CD14-positive monocyte (primary cell): ENCODE data around the gene CAPN1. TPM values are rescaled to one million over a fixed set of nuclear protein-coding genes. Genes with fewer than 3 reads are reported as not detected.

ENCODE experiments used
- DNase-seq, 3 donors: peaks; one replicate each; pipeline ENCODE4 v3.0.0-alpha.2; 2011 to 2022
- H2AFZ ChIP-seq: 2 replicates; pipeline ENCODE4 v1.6.0; 2012; ENCODE audit warnings: mild to moderate bottlenecking, low read depth, low read length, inconsistent platforms; ENCODE audit not compliant: insufficient read depth, poor library complexity, severe bottlenecking
- H3K27ac ChIP-seq, 2 donors: 1 replicate in 1 of 2; 2 replicates in 1 of 2; pipeline ENCODE4 v1.5.1; 2012 to 2013; ENCODE audit warnings: low read length in 2 of 2, control low read depth in 1 of 2, inconsistent platforms in 1 of 2, low read depth in 1 of 2, mild to moderate bottlenecking in 1 of 2
- H3K27me3 ChIP-seq, 2 donors: one replicate each; pipeline versions ENCODE4 v1.6.0 to v1.6.1; 2011 to 2013; ENCODE audit warnings: low read length in 2 of 2; ENCODE audit not compliant: control insufficient read depth in 2 of 2, insufficient read depth in 2 of 2
- H3K36me3 ChIP-seq, 2 donors: replicated peaks in 1 of 2; 1 replicate in 1 of 2; 2 replicates in 1 of 2; pipeline versions ENCODE4 v1.5.1 to v1.6.1; 2012 to 2013; ENCODE audit warnings: low read length in 2 of 2, control low read depth in 1 of 2, inconsistent platforms in 1 of 2, mild to moderate bottlenecking in 1 of 2; ENCODE audit not compliant: insufficient read depth in 2 of 2, control insufficient read depth in 1 of 2
- H3K4me1 ChIP-seq, 2 donors: 1 replicate in 1 of 2; 2 replicates in 1 of 2; pipeline versions ENCODE4 v1.5.1 to v1.6.1; 2012 to 2013; ENCODE audit warnings: low read length in 2 of 2, control low read depth in 1 of 2, inconsistent platforms in 1 of 2, mild to moderate bottlenecking in 1 of 2, moderate library complexity in 1 of 2; ENCODE audit not compliant: insufficient read depth in 2 of 2, control insufficient read depth in 1 of 2
- H3K4me2 ChIP-seq: replicated peaks from 2 replicates; pipeline ENCODE3; 2012; ENCODE audit warnings: low read length, moderate library complexity, mild to moderate bottlenecking; ENCODE audit not compliant: poor library complexity, severe bottlenecking; ENCODE audit errors: extremely low read depth
- H3K4me3 ChIP-seq, 3 experiments: fragments of 200-600 bp in 1 of 3; sonication (generic) in 1 of 3; replicated peaks in 1 of 3; 1 replicate in 2 of 3; 2 replicates in 1 of 3; pipeline ENCODE4 v1.5.1; 2011 to 2013; ENCODE audit warnings: low read length in 3 of 3, mild to moderate bottlenecking in 3 of 3, control low read depth in 2 of 3, low read depth in 2 of 3, inconsistent platforms in 1 of 3, moderate library complexity in 1 of 3
- H3K79me2 ChIP-seq: 2 replicates; pipeline ENCODE4 v1.6.0; 2012; ENCODE audit warnings: mild to moderate bottlenecking, control low read depth, inconsistent platforms, low read length, moderate library complexity; ENCODE audit not compliant: insufficient read depth
- H3K9ac ChIP-seq: 2 replicates; pipeline ENCODE4 v1.6.0; 2017; ENCODE audit warnings: low read length, mild to moderate bottlenecking; ENCODE audit not compliant: insufficient read depth, poor library complexity, severe bottlenecking
- H3K9me3 ChIP-seq, 2 donors: replicated peaks in 1 of 2; 1 replicate in 1 of 2; 2 replicates in 1 of 2; pipeline versions ENCODE4 v1.5.1 to v1.6.1; 2012 to 2013; ENCODE audit warnings: low read length in 2 of 2, control low read depth in 1 of 2; ENCODE audit not compliant: control insufficient read depth in 1 of 2, insufficient read depth in 1 of 2
- H4K20me1 ChIP-seq: 2 replicates; pipeline ENCODE4 v1.6.0; 2012; ENCODE audit warnings: mild to moderate bottlenecking, low read length, control low read depth, moderate library complexity; ENCODE audit not compliant: insufficient read depth
- H3K27ac Mint-ChIP-seq, 7 donors: one replicate each; pipeline ENCODE4 v1.8.0; 2020; ENCODE audit warnings: mild to moderate bottlenecking in 7 of 7, mixed read lengths in 7 of 7, moderate library complexity in 6 of 7, inconsistent platforms in 2 of 7
- H3K27me3 Mint-ChIP-seq, 3 donors: one replicate each; pipeline ENCODE4 v1.8.0; 2021 to 2022; ENCODE audit warnings: low read depth in 3 of 3, mild to moderate bottlenecking in 3 of 3, mixed read lengths in 3 of 3, moderate library complexity in 3 of 3, inconsistent platforms in 1 of 3
- H3K36me3 Mint-ChIP-seq, 2 donors: one replicate each; pipeline ENCODE4 v1.8.0; 2020; ENCODE audit warnings: mixed read lengths in 2 of 2, inconsistent platforms in 1 of 2, mild to moderate bottlenecking in 1 of 2
- H3K4me1 Mint-ChIP-seq: one replicate; pipeline ENCODE4 v1.8.0; 2020; ENCODE audit warnings: mild to moderate bottlenecking, mixed read lengths
- H3K4me3 Mint-ChIP-seq, 2 donors: one replicate each; pipeline ENCODE4 v1.8.0; 2020; ENCODE audit warnings: mild to moderate bottlenecking in 2 of 2, mixed read lengths in 2 of 2, moderate library complexity in 1 of 2
- H3K9me3 Mint-ChIP-seq, 7 donors: one replicate each; pipeline ENCODE4 v1.8.0; 2020 to 2022; ENCODE audit warnings: mixed read lengths in 7 of 7, mild to moderate bottlenecking in 6 of 7, moderate library complexity in 6 of 7, inconsistent platforms in 2 of 7
- CTCF ChIP-seq: fragments of 200-600 bp; IDR thresholded peaks from one replicate; pipeline ENCODE4 v1.8.0; 2022; ENCODE audit warnings: antibody characterized with exemption, mild to moderate bottlenecking
- WGBS: methylation state at CpG from one replicate; pipeline ENCODE4 v1.1.5; 2013; ENCODE audit warnings: missing lambda C conversion rate; ENCODE audit not compliant: insufficient coverage; 5-methylcytosine and 5-hydroxymethylcytosine counted together
- intact Hi-C, 2 donors: fragments of 100-400 bp; cut with micrococcal nuclease; formaldehyde crosslinking; loops; one replicate each; pipeline versions ENCODE4 v1.15.0 to v1.15.1; 2023
- polyA plus RNA-seq, 3 donors: library from polyadenylated mRNA; depleted of rRNA in 1 of 3; unstranded in 2 of 3; stranded (reverse) in 1 of 3; fragments of 300-500 nt in 2 of 3; fragments of >200 nt in 1 of 3; fragmentation: Illumina TruSeq in 2 of 3; gene quantifications; 1 replicate in 2 of 3; 2 replicates in 1 of 3; pipeline ENCODE4 v1.2.3, GENCODE V29; 2012 to 2021

CAPN1 gene
- polyA plus RNA-seq, 3 donors, result 128 to 140 (median 129) TPM

- Mint-ChIP-seq H3K36me3 (peaks cover 16 to 33% of the 10 kb centered on the region in 2 donors), H3K27me3 (peaks cover 0 to 4% (median 2%) of the 10 kb centered on the region in 3 donors), H3K4me1 (peaks cover 29% of the 10 kb centered on the region), H3K4me3 (peak overlapping the region; percentile 92 to 99), H3K9me3 (no peaks in the 10 kb centered on the region), H3K27ac (peak overlapping the region; percentile 99 to 100 (median 99))
- peaks cover 38% of the 10 kb centered on the region for H3K79me2 ChIP-seq
- H3K36me3 ChIP-seq, result peaks cover 17 to 21% of the 10 kb centered on the region in 2 donors
- H3K9ac ChIP-seq, result peak overlapping the region; percentile 99
- H3K4me3 ChIP-seq, result peak overlapping the region; percentile 51 to 98 (median 92)
- no peaks in the 10 kb centered on the region for H3K27me3 ChIP-seq
- peak overlapping the region; percentile 99 to 100 for H3K27ac ChIP-seq
- H3K4me1 ChIP-seq, result peaks cover 30 to 31% of the 10 kb centered on the region in 2 donors
- peak overlapping the region; percentile 84 for H2AFZ ChIP-seq
- peaks cover 22% of the 10 kb centered on the region for H4K20me1 ChIP-seq
- no peak for DNase-seq
- H3K4me2 ChIP-seq, result peak overlapping the region; percentile 95
- WGBS, result 76% methylated on average over 8 of the region's 11 CpGs
- TF ChIP-seq CTCF, result no peak
- no peaks in the 10 kb centered on the region for H3K9me3 ChIP-seq
- intact Hi-C loops, result loop anchor here in 1 of 2 donors (2.0 kb wide), 2 partner anchors 15 to 19 kb away; partner anchors contain the start of gene ZNHIT2
Observed at GRCh38 chr11:65135633-65136145, 46.0 kb upstream of the CAPN1 start.

GRCh38 chr11:65136515-65137096, 45.1 kb upstream of the CAPN1 start:
- Histone ChIP-seq H3K79me2 (peaks cover 30% of the 10 kb centered on the region), H3K9ac (no peak overlapping the region), H3K9me3 (no peaks in the 10 kb centered on the region), H3K27me3 (no peaks in the 10 kb centered on the region), H4K20me1 (peaks cover 16% of the 10 kb centered on the region), H2AFZ (no peak overlapping the region), H3K27ac (no peak overlapping the region), H3K4me2 (no peak overlapping the region), H3K36me3 (peaks cover 7 to 12% of the 10 kb centered on the region in 2 donors), H3K4me1 (peaks cover 30 to 31% of the 10 kb centered on the region in 2 donors), H3K4me3 (no peak overlapping the region)
- intact Hi-C loops, result no loop called here
- Mint-ChIP-seq H3K27me3 (peaks cover 0 to 4% (median 2%) of the 10 kb centered on the region in 3 donors), H3K27ac (peak overlapping the region in 3 of 7 donors; percentile 1 to 78 (median 29)), H3K4me3 (no peak overlapping the region), H3K9me3 (no peaks in the 10 kb centered on the region), H3K4me1 (peaks cover 29% of the 10 kb centered on the region), H3K36me3 (peaks cover 8 to 23% of the 10 kb centered on the region in 2 donors)
- no peak for TF ChIP-seq CTCF
- WGBS, result 90% methylated on average over 14 of the region's 15 CpGs
- DNase-seq, result no peak
